Subcutaneous abdominal adipose tissue (tissue), 5 donors: Measurements from ENCODE around the gene MYBPC1.
"Not testable (repeated sequence)": the region's sequence is repeated elsewhere in the genome, so short reads cannot be mapped to it uniquely, and the experiment has no call there.

Source experiments
- H3K27ac ChIP-seq: one replicate; pipeline ENCODE4 v1.7.0; 2013; ENCODE audit warnings: low read depth, mild to moderate bottlenecking, inconsistent platforms, low read length, moderate library complexity
- H3K27me3 ChIP-seq, 5 donors: one replicate each; pipeline ENCODE4 v1.7.0; 2013; ENCODE audit warnings: low read length in 5 of 5, inconsistent platforms in 1 of 5; ENCODE audit not compliant: control insufficient read depth in 5 of 5, insufficient read depth in 4 of 5
- H3K36me3 ChIP-seq, 5 donors: one replicate each; pipeline ENCODE4 v1.7.0; 2013; ENCODE audit warnings: low read length in 5 of 5; ENCODE audit not compliant: control insufficient read depth in 5 of 5, insufficient read depth in 5 of 5
- H3K4me1 ChIP-seq, 5 donors: one replicate each; pipeline ENCODE4 v1.7.0; 2013; ENCODE audit warnings: low read length in 5 of 5, mild to moderate bottlenecking in 3 of 5, moderate library complexity in 1 of 5; ENCODE audit not compliant: control insufficient read depth in 5 of 5, insufficient read depth in 5 of 5
- H3K4me3 ChIP-seq, 5 donors: one replicate each; pipeline ENCODE4 v1.7.0; 2013; ENCODE audit warnings: low read length in 5 of 5, low read depth in 1 of 5
- H3K9ac ChIP-seq, 5 donors: one replicate each; pipeline ENCODE4 v1.7.0; 2013; ENCODE audit warnings: low read length in 5 of 5, mild to moderate bottlenecking in 4 of 5, moderate library complexity in 3 of 5
- H3K9me3 ChIP-seq, 5 donors: one replicate each; pipeline ENCODE4 v1.7.0; 2013; ENCODE audit warnings: low read length in 5 of 5; ENCODE audit not compliant: control insufficient read depth in 5 of 5
- donor health status: healthy.
- donor health status: healthy.
- donor health status: healthy.
- donor health status: healthy.
- donor health status: healthy.

MYBPC1 gene

DNA sequence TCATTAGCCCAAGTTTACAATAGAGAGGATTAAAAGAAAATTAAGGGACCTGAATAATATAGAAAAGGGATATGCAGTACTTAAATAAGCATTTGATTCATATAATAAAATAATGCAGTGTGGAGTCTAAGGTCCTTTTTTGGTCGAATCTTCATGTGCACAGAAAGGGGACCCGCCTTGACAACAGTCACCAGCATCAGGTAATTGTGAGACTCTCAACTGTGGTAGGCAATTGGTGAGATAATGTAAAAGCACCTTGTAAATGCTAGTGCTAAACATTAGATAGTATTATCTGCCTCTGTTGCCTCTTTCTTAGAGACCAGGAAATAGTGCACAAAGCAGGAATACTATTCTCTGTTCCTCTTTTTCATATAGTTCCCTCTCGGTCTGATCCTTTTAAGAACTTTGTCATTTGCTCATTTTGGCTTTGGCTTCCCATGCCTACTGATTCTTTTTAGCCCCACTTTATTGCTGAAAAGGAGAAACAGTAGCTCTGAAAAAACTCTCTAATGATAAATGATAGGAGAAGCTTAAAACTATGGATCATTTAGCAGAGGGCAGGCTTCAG is 120.2 kb downstream of the MYBPC1 start:
- Histone ChIP-seq H3K4me3 (no peak overlapping the region), H3K4me1 (peaks cover 4 to 34% (median 28%) of the 10 kb centered on the region in 5 donors), H3K9me3 (no peaks in the 10 kb centered on the region), H3K27me3 (no peaks in the 10 kb centered on the region), H3K36me3 (peaks cover 0 to 2% (median 0%) of the 10 kb centered on the region in 5 donors), H3K9ac (peak overlapping the region in 1 of 5 donors; percentile 35), H3K27ac (peak overlapping the region; percentile 45)

DNA sequence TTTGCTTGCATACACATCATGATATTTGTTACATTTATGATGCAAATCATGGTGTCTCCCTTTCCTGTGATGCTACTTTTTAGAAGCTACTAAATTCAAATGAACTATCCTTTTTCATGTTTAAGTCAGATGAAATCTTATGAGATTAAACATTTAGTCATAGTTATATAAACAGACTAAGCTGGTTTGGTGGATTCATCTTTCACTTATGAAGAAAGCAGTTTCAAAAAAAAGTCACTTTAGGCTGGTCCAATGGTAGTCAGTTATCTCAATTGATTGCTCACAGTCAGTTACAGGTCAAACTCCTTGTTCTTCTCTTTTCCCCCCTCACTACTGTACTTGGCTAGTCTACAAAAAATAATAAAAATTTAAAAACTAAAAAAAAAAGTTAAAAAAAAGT is 124.8 kb downstream of the MYBPC1 start:
- H3K4me3 ChIP-seq = no peak overlapping the region
- H3K9me3 ChIP-seq = no peaks in the 10 kb centered on the region
- peaks cover 0 to 20% (median 12%) of the 10 kb centered on the region in 5 donors for H3K4me1 ChIP-seq
- H3K27me3 ChIP-seq = no peaks in the 10 kb centered on the region
- H3K27ac ChIP-seq = no peak overlapping the region
- no peak overlapping the region for H3K9ac ChIP-seq
- peaks cover 4 to 15% (median 6%) of the 10 kb centered on the region in 5 donors for H3K36me3 ChIP-seq

GRCh38 chr12:101720118-101720517 is 125.3 kb downstream of the MYBPC1 start:
- H3K4me1 ChIP-seq = peaks cover 0 to 15% (median 8%) of the 10 kb centered on the region in 5 donors
- H3K9me3 ChIP-seq = no peaks in the 10 kb centered on the region

GRCh38 chr12:101722392-101722791 is 127.6 kb downstream of the MYBPC1 start:
- no peaks in the 10 kb centered on the region for H3K27me3 ChIP-seq
- H3K9me3 ChIP-seq = no peaks in the 10 kb centered on the region
- H3K4me1 ChIP-seq = peaks cover 0 to 6% (median 0%) of the 10 kb centered on the region in 5 donors
- H3K4me3 ChIP-seq = no peak overlapping the region
- no peak overlapping the region for H3K9ac ChIP-seq
- H3K27ac ChIP-seq = no peak overlapping the region
- H3K36me3 ChIP-seq = peaks cover 4 to 28% (median 20%) of the 10 kb centered on the region in 5 donors

More at GRCh38 chr12:101720118-101720517, 125.3 kb downstream of the MYBPC1 start:
- H3K4me3 ChIP-seq = no peak overlapping the region
- no peak overlapping the region for H3K27ac ChIP-seq
- peaks cover 4 to 17% (median 7%) of the 10 kb centered on the region in 5 donors for H3K36me3 ChIP-seq
- no peaks in the 10 kb centered on the region for H3K27me3 ChIP-seq
- no peak overlapping the region for H3K9ac ChIP-seq

- no peak overlapping the region for H3K27ac ChIP-seq
- no peaks in the 10 kb centered on the region for H3K9me3 ChIP-seq
- H3K9ac ChIP-seq = no peak overlapping the region
- peaks cover 8 to 35% (median 28%) of the 10 kb centered on the region in 5 donors for H3K36me3 ChIP-seq
- no peak overlapping the region for H3K4me3 ChIP-seq
- H3K4me1 ChIP-seq = no peaks in the 10 kb centered on the region
- H3K27me3 ChIP-seq = no peaks in the 10 kb centered on the region
Measured at GRCh38 chr12:101727098-101727497, 132.3 kb downstream of the MYBPC1 start.

GRCh38 chr12:101729842-101730241 is 135.1 kb downstream of the MYBPC1 start:
- peaks cover 9 to 31% (median 23%) of the 10 kb centered on the region in 5 donors for H3K36me3 ChIP-seq
- no peak overlapping the region for H3K27ac ChIP-seq
- no peak overlapping the region for H3K4me3 ChIP-seq
- H3K9ac ChIP-seq = no peak overlapping the region
- H3K27me3 ChIP-seq = no peaks in the 10 kb centered on the region
- no peaks in the 10 kb centered on the region for H3K9me3 ChIP-seq
- no peaks in the 10 kb centered on the region for H3K4me1 ChIP-seq

GRCh38 chr12:101732318-101732717 is 137.5 kb downstream of the MYBPC1 start:
- Histone ChIP-seq H3K9me3 (no peaks in the 10 kb centered on the region), H3K36me3 (peaks cover 9 to 18% (median 15%) of the 10 kb centered on the region in 5 donors), H3K27me3 (no peaks in the 10 kb centered on the region), H3K4me3 (no peak overlapping the region), H3K4me1 (no peaks in the 10 kb centered on the region), H3K9ac (no peak overlapping the region), H3K27ac (no peak overlapping the region)

GRCh38 chr12:101733166-101733565 is 138.4 kb downstream of the MYBPC1 start:
- H3K4me3 ChIP-seq = no peak overlapping the region
- H3K9ac ChIP-seq = no peak overlapping the region

GRCh38 chr12:101734482-101734881 is 139.7 kb downstream of the MYBPC1 start:
- H3K9me3 ChIP-seq, H3K4me3 ChIP-seq, H3K27me3 ChIP-seq, H3K9ac ChIP-seq, H3K27ac ChIP-seq, H3K4me1 ChIP-seq: not testable (repeated sequence)
- H3K36me3 ChIP-seq = peaks cover 13 to 30% (median 18%) of the 10 kb centered on the region in 5 donors

More at GRCh38 chr12:101733166-101733565, 138.4 kb downstream of the MYBPC1 start:
- Histone ChIP-seq H3K4me1 (no peaks in the 10 kb centered on the region), H3K27ac (no peak overlapping the region), H3K9me3 (no peaks in the 10 kb centered on the region), H3K27me3 (no peaks in the 10 kb centered on the region), H3K36me3 (peaks cover 8 to 22% (median 18%) of the 10 kb centered on the region in 5 donors)
